WTC11 (cell line): ENCODE results near the gene BNIP1.

Experiments used
- CTCF ChIP-seq: fragments of 200-600 bp; IDR thresholded peaks from 2 replicates; pipeline ENCODE4 v1.8.0; 2022; ENCODE audit warnings: antibody characterized with exemption
- FOXJ3 ChIP-seq: sonication (generic); formaldehyde crosslinking; IDR thresholded peaks from 2 replicates; pipeline ENCODE4 v1.9.0; 2021; ENCODE audit warnings: missing genetic modification reagents, mild to moderate bottlenecking, borderline replicate concordance
- FOXP4 ChIP-seq: sonication (generic); formaldehyde crosslinking; IDR thresholded peaks from 2 replicates; pipeline ENCODE4 v1.8.0; 2022; ENCODE audit warnings: mild to moderate bottlenecking, missing genetic modification reagents
- HMGXB4 ChIP-seq: sonication (generic); formaldehyde crosslinking; IDR thresholded peaks from 2 replicates; pipeline ENCODE4 v1.8.1; 2023; ENCODE audit warnings: mild to moderate bottlenecking, moderate library complexity, missing genetic modification reagents
- JUN ChIP-seq: sonication (generic); formaldehyde crosslinking; IDR thresholded peaks from 2 replicates; pipeline ENCODE4 v1.8.0; 2023; ENCODE audit warnings: mild to moderate bottlenecking, missing genetic modification reagents
- MYBL2 ChIP-seq: sonication (generic); formaldehyde crosslinking; IDR thresholded peaks from 2 replicates; pipeline ENCODE4 v1.8.1; 2023; ENCODE audit warnings: mild to moderate bottlenecking, moderate library complexity, missing genetic modification reagents
- NR1H2 ChIP-seq: sonication (generic); formaldehyde crosslinking; IDR thresholded peaks from 2 replicates; pipeline ENCODE4 v1.9.0; 2021; ENCODE audit warnings: mild to moderate bottlenecking, moderate library complexity, missing genetic modification reagents
- USF1 ChIP-seq: sonication (generic); formaldehyde crosslinking; IDR thresholded peaks from 2 replicates; pipeline ENCODE4 v1.8.0; 2022; ENCODE audit warnings: mild to moderate bottlenecking, missing genetic modification reagents
- USF2 ChIP-seq: sonication (generic); formaldehyde crosslinking; IDR thresholded peaks from 2 replicates; pipeline ENCODE4 v1.8.1; 2023; ENCODE audit warnings: mild to moderate bottlenecking, missing genetic modification reagents, moderate library complexity
- ZNF416 ChIP-seq: fragments of 250-450 bp; sonication (Bioruptor Pico); IDR thresholded peaks from 2 replicates; pipeline ENCODE4 v1.9.0; 2021; ENCODE audit warnings: mild to moderate bottlenecking, inconsistent platforms
- ZNF512 ChIP-seq: sonication (generic); formaldehyde crosslinking; IDR thresholded peaks from 2 replicates; pipeline ENCODE4 v1.8.1; 2022; ENCODE audit warnings: missing genetic modification reagents, borderline replicate concordance

GRCh38 chr5:173139631-173140030 lies 4.7 kb upstream of the BNIP1 start:
- TF ChIP-seq FOXJ3 (CRISPR knock-in tag) = no peak
- TF ChIP-seq CTCF = no peak
- no peak for TF ChIP-seq USF2 (CRISPR knock-in tag)
- no peak for TF ChIP-seq HMGXB4 (CRISPR knock-in tag)
- no peak for TF ChIP-seq USF1 (CRISPR knock-in tag)
- TF ChIP-seq ZNF512 (CRISPR knock-in tag) = no peak
- TF ChIP-seq ZNF416 (CRISPR knock-in tag) = no peak
- no peak for TF ChIP-seq FOXP4 (CRISPR knock-in tag)
- TF ChIP-seq JUN (CRISPR knock-in tag) = no peak
- TF ChIP-seq NR1H2 = no peak
- no peak for TF ChIP-seq MYBL2 (CRISPR knock-in tag)
